Muscle layer of colon (tissue), 2 donors: Measurements from ENCODE around the gene NTPCR.
"Not testable (repeated sequence)": the region's sequence is repeated elsewhere in the genome, so short reads cannot be mapped to it uniquely, and the experiment has no call there.

ENCODE experiments used
- H3K27ac ChIP-seq: one replicate; pipeline ENCODE4 v1.7.0; 2013; ENCODE audit warnings: low read depth, mild to moderate bottlenecking, low read length, moderate library complexity
- H3K27me3 ChIP-seq, 2 donors: one replicate each; pipeline ENCODE4 v1.7.0; 2013; ENCODE audit warnings: low read length in 2 of 2, mild to moderate bottlenecking in 2 of 2; ENCODE audit not compliant: insufficient read depth in 2 of 2, control insufficient read depth in 1 of 2
- H3K36me3 ChIP-seq: one replicate; pipeline ENCODE4 v1.7.0; 2013; ENCODE audit warnings: mild to moderate bottlenecking, low read length; ENCODE audit not compliant: insufficient read depth
- H3K4me1 ChIP-seq: one replicate; pipeline ENCODE4 v1.7.0; 2013; ENCODE audit warnings: mild to moderate bottlenecking, low read length; ENCODE audit not compliant: insufficient read depth
- H3K4me3 ChIP-seq, 2 donors: one replicate each; pipeline ENCODE4 v1.7.0; 2013; ENCODE audit warnings: low read length in 2 of 2, low read depth in 1 of 2, mild to moderate bottlenecking in 1 of 2, moderate library complexity in 1 of 2
- H3K9ac ChIP-seq: one replicate; pipeline ENCODE4 v1.7.0; 2013; ENCODE audit warnings: low read length
- H3K9me3 ChIP-seq: one replicate; pipeline ENCODE4 v1.7.0; 2013; ENCODE audit warnings: mild to moderate bottlenecking, low read length
- donor health status: abdominal sarcoma.
- donor health status: Adenocarcinoma of cecum.

Gene NTPCR

GRCh38 chr1:232912845-232913580 is 37.4 kb upstream of the NTPCR start:
- H3K27ac ChIP-seq: no peak overlapping the region
- no peak overlapping the region for H3K4me3 ChIP-seq
- no peaks in the 10 kb centered on the region for H3K9me3 ChIP-seq
- H3K27me3 ChIP-seq: no peaks in the 10 kb centered on the region
- H3K4me1 ChIP-seq: no peaks in the 10 kb centered on the region
- H3K36me3 ChIP-seq: no peaks in the 10 kb centered on the region
- H3K9ac ChIP-seq: no peak overlapping the region

GRCh38 chr1:232914271-232914670 is 36.1 kb upstream of the NTPCR start:
- H3K9ac ChIP-seq, H3K27me3 ChIP-seq, H3K4me3 ChIP-seq, H3K9me3 ChIP-seq, H3K27ac ChIP-seq, H3K36me3 ChIP-seq, H3K4me1 ChIP-seq: not testable (repeated sequence)

- Histone ChIP-seq H3K9me3 (no peaks in the 10 kb centered on the region), H3K4me1 (no peaks in the 10 kb centered on the region), H3K4me3 (no peak overlapping the region), H3K27me3 (no peaks in the 10 kb centered on the region), H3K36me3 (no peaks in the 10 kb centered on the region), H3K27ac (no peak overlapping the region), H3K9ac (no peak overlapping the region)
Observed at GRCh38 chr1:232915212-232915611, 35.2 kb upstream of the NTPCR start.

- no peaks in the 10 kb centered on the region for H3K36me3 ChIP-seq
- H3K9me3 ChIP-seq: no peaks in the 10 kb centered on the region
- H3K4me1 ChIP-seq: no peaks in the 10 kb centered on the region
- no peak overlapping the region for H3K4me3 ChIP-seq
- no peak overlapping the region for H3K27ac ChIP-seq
- H3K27me3 ChIP-seq: no peaks in the 10 kb centered on the region
- no peak overlapping the region for H3K9ac ChIP-seq
Observed at GRCh38 chr1:232917053-232917452, 33.4 kb upstream of the NTPCR start.

GRCh38 chr1:232921381-232921780 is 29.0 kb upstream of the NTPCR start:
- H3K27ac ChIP-seq: no peak overlapping the region
- H3K27me3 ChIP-seq: no peaks in the 10 kb centered on the region
- H3K9me3 ChIP-seq: no peaks in the 10 kb centered on the region
- H3K9ac ChIP-seq: no peak overlapping the region
- no peak overlapping the region for H3K4me3 ChIP-seq
- no peaks in the 10 kb centered on the region for H3K4me1 ChIP-seq
- no peaks in the 10 kb centered on the region for H3K36me3 ChIP-seq

GRCh38 chr1:232922485-232922884 is 27.9 kb upstream of the NTPCR start:
- H3K27ac ChIP-seq: no peak overlapping the region
- no peaks in the 10 kb centered on the region for H3K27me3 ChIP-seq
- no peak overlapping the region for H3K4me3 ChIP-seq
- H3K4me1 ChIP-seq: no peaks in the 10 kb centered on the region
- H3K36me3 ChIP-seq: no peaks in the 10 kb centered on the region
- H3K9ac ChIP-seq: no peak overlapping the region
- H3K9me3 ChIP-seq: no peaks in the 10 kb centered on the region

GRCh38 chr1:232923739-232924386 is 26.5 kb upstream of the NTPCR start:
- Histone ChIP-seq H3K27ac (no peak overlapping the region), H3K4me3 (no peak overlapping the region), H3K4me1 (no peaks in the 10 kb centered on the region), H3K36me3 (no peaks in the 10 kb centered on the region), H3K27me3 (no peaks in the 10 kb centered on the region), H3K9me3 (no peaks in the 10 kb centered on the region), H3K9ac (no peak overlapping the region)

- Histone ChIP-seq H3K9me3 (no peaks in the 10 kb centered on the region), H3K27ac (no peak overlapping the region), H3K4me3 (no peak overlapping the region), H3K9ac (no peak overlapping the region), H3K27me3 (no peaks in the 10 kb centered on the region), H3K4me1 (no peaks in the 10 kb centered on the region), H3K36me3 (no peaks in the 10 kb centered on the region)
Observed at GRCh38 chr1:232924874-232925273, 25.5 kb upstream of the NTPCR start.

- Histone ChIP-seq H3K27ac (no peak overlapping the region), H3K27me3 (no peaks in the 10 kb centered on the region), H3K9me3 (no peaks in the 10 kb centered on the region), H3K9ac (no peak overlapping the region), H3K4me1 (no peaks in the 10 kb centered on the region), H3K36me3 (no peaks in the 10 kb centered on the region), H3K4me3 (no peak overlapping the region)
Observed at GRCh38 chr1:232925421-232926220, 24.8 kb upstream of the NTPCR start.

- H3K4me3 ChIP-seq, H3K36me3 ChIP-seq: not testable (repeated sequence)
Observed at GRCh38 chr1:232927166-232927565, 23.2 kb upstream of the NTPCR start.

GRCh38 chr1:232927830-232928505 is 22.4 kb upstream of the NTPCR start:
- no peak overlapping the region for H3K27ac ChIP-seq
- H3K27me3 ChIP-seq: no peaks in the 10 kb centered on the region
- no peak overlapping the region for H3K4me3 ChIP-seq

More at GRCh38 chr1:232927166-232927565, 23.2 kb upstream of the NTPCR start:
- not testable (repeated sequence) for H3K9ac ChIP-seq, H3K9me3 ChIP-seq, H3K4me1 ChIP-seq, H3K27me3 ChIP-seq, H3K27ac ChIP-seq

More at GRCh38 chr1:232927830-232928505, 22.4 kb upstream of the NTPCR start:
- no peaks in the 10 kb centered on the region for H3K9me3 ChIP-seq
- no peak overlapping the region for H3K9ac ChIP-seq
- H3K36me3 ChIP-seq: no peaks in the 10 kb centered on the region
- no peaks in the 10 kb centered on the region for H3K4me1 ChIP-seq
